ENCODE data around the gene TNFSF10.
"Not testable (repeated sequence)": the region's sequence is repeated elsewhere in the genome, so short reads cannot be mapped to it uniquely, and the experiment has no call there.

Gene TNFSF10

GRCh38 chr3:172543419-172543818, 20.2 kb upstream of the TNFSF10 start:
- no peak for DNase-seq

GRCh38 chr3:172542999-172543398, 19.8 kb upstream of the TNFSF10 start:
- DNase-seq = no peak

GRCh38 chr3:172541945-172542488, 18.8 kb upstream of the TNFSF10 start:
- DNase-seq = no peak

- DNase-seq = no peak
Observed at GRCh38 chr3:172540049-172540448, 16.8 kb upstream of the TNFSF10 start.

- DNase-seq = no peak
Observed at GRCh38 chr3:172539273-172539672, 16.0 kb upstream of the TNFSF10 start.

GRCh38 chr3:172538368-172539151, 15.3 kb upstream of the TNFSF10 start:
- no peak for DNase-seq

GRCh38 chr3:172537507-172538158, 14.4 kb upstream of the TNFSF10 start:
- DNase-seq = no peak

- DNase-seq = no peak
Observed at GRCh38 chr3:172536993-172537419, 13.8 kb upstream of the TNFSF10 start.

- DNase-seq = no peak
Observed at GRCh38 chr3:172536505-172536904, 13.3 kb upstream of the TNFSF10 start.

GRCh38 chr3:172530566-172530965, 7.3 kb upstream of the TNFSF10 start:
- DNase-seq = no peak

GRCh38 chr3:172530101-172530561, 6.9 kb upstream of the TNFSF10 start:
- no peak for DNase-seq

- DNase-seq = no peak
Observed at GRCh38 chr3:172528677-172529076, 5.4 kb upstream of the TNFSF10 start.

- DNase-seq = no peak
Observed at GRCh38 chr3:172527306-172527705, 4.1 kb upstream of the TNFSF10 start.

GRCh38 chr3:172525116-172525613, 1.9 kb upstream of the TNFSF10 start:
- no peak for DNase-seq

GRCh38 chr3:172524611-172525010, 1.4 kb upstream of the TNFSF10 start:
- DNase-seq = no peak

- not testable (repeated sequence) for DNase-seq
Observed at GRCh38 chr3:172521837-172522726, 1.1 kb downstream of the TNFSF10 start.

- no peak for DNase-seq
Observed at GRCh38 chr3:172520301-172520831, 2.9 kb downstream of the TNFSF10 start.

GRCh38 chr3:172519740-172520139, 3.5 kb downstream of the TNFSF10 start:
- DNase-seq = no peak

- DNase-seq = no peak
Observed at GRCh38 chr3:172518929-172519640, 4.1 kb downstream of the TNFSF10 start.

GRCh38 chr3:172517859-172518466, 5.3 kb downstream of the TNFSF10 start:
- no peak for DNase-seq

Data from femur (tissue), 1 donor.